Astrocyte (in vitro differentiated cells and primary cell): Measurements from ENCODE around the gene GUK1. TPM values are rescaled to one million over a fixed set of nuclear protein-coding genes. Genes with fewer than 3 reads are reported as not detected.

ENCODE experiments used
- DNase-seq: peaks from one replicate; pipeline ENCODE4 v3.0.0-alpha.2; 2010; ENCODE audit warnings: low read depth
- FAIRE-seq: peaks from 2 replicates; lab custom pipeline; 2011; peaks lifted over from hg19 to GRCh38; lab: Jason Lieb, UNC
- H2AFZ ChIP-seq: 2 replicates; pipeline ENCODE4 v1.6.0; 2012; ENCODE audit warnings: low read depth, low read length, inconsistent platforms
- H3K27ac ChIP-seq: 2 replicates; pipeline ENCODE4 v1.5.1; 2011; ENCODE audit warnings: low read depth, low read length, inconsistent platforms
- H3K27me3 ChIP-seq: 2 replicates; pipeline ENCODE4 v1.6.0; 2011; ENCODE audit warnings: low read length, inconsistent platforms; ENCODE audit not compliant: insufficient read depth
- H3K36me3 ChIP-seq: 2 replicates; pipeline ENCODE4 v1.5.1; 2011; ENCODE audit warnings: low read length, inconsistent platforms; ENCODE audit not compliant: insufficient read depth
- H3K4me1 ChIP-seq: 2 replicates; pipeline ENCODE4 v1.5.1; 2011; ENCODE audit warnings: low read length, inconsistent platforms; ENCODE audit not compliant: insufficient read depth
- H3K4me2 ChIP-seq: 2 replicates; pipeline ENCODE4 v1.6.0; 2012; ENCODE audit warnings: low read length, inconsistent platforms
- H3K4me3 ChIP-seq: 2 replicates; pipeline ENCODE4 v1.5.1; 2011; ENCODE audit warnings: low read depth, mild to moderate bottlenecking, low read length, inconsistent platforms; ENCODE audit not compliant: insufficient read depth
- H3K79me2 ChIP-seq: 2 replicates; pipeline ENCODE4 v1.6.0; 2012; ENCODE audit warnings: mild to moderate bottlenecking, low read length, inconsistent platforms; ENCODE audit not compliant: insufficient read depth
- H3K9ac ChIP-seq: 2 replicates; pipeline ENCODE4 v1.6.0; 2012; ENCODE audit warnings: mild to moderate bottlenecking, low read length, inconsistent platforms
- H3K9me3 ChIP-seq: 2 replicates; pipeline ENCODE4 v1.5.1; 2012; ENCODE audit warnings: low read depth, mild to moderate bottlenecking, low read length, inconsistent platforms; ENCODE audit not compliant: insufficient read depth
- H4K20me1 ChIP-seq: 2 replicates; pipeline ENCODE4 v1.6.0; 2012; ENCODE audit warnings: low read length, inconsistent platforms; ENCODE audit not compliant: insufficient read depth
- H3K27ac Mint-ChIP-seq: one replicate; pipeline ENCODE4 v1.8.0; 2021; ENCODE audit warnings: mild to moderate bottlenecking, mixed read lengths; ENCODE audit not compliant: unreplicated experiment
- H3K27me3 Mint-ChIP-seq: one replicate; pipeline ENCODE4 v1.8.0; 2021; ENCODE audit warnings: low read depth, mixed read lengths; ENCODE audit not compliant: unreplicated experiment
- H3K36me3 Mint-ChIP-seq: one replicate; pipeline ENCODE4 v1.8.0; 2021; ENCODE audit warnings: low read depth, mixed read lengths; ENCODE audit not compliant: unreplicated experiment
- H3K4me1 Mint-ChIP-seq: one replicate; pipeline ENCODE4 v1.8.0; 2021; ENCODE audit warnings: low read depth, mixed read lengths; ENCODE audit not compliant: unreplicated experiment
- H3K4me3 Mint-ChIP-seq: one replicate; pipeline ENCODE4 v1.8.0; 2021; ENCODE audit warnings: mild to moderate bottlenecking, moderate library complexity, mixed read lengths; ENCODE audit not compliant: unreplicated experiment
- H3K9me3 Mint-ChIP-seq: one replicate; pipeline ENCODE4 v1.8.0; 2021; ENCODE audit warnings: mild to moderate bottlenecking, mixed read lengths; ENCODE audit not compliant: unreplicated experiment
- EZH2 ChIP-seq: IDR thresholded peaks from 2 replicates; pipeline ENCODE4 v1.6.1; 2012; ENCODE audit warnings: mild to moderate bottlenecking, low read length, inconsistent platforms; ENCODE audit not compliant: insufficient read depth
- total RNA-seq: library from RNA; stranded (reverse); gene quantifications from 2 replicates; pipeline ENCODE4 v1.2.1, GENCODE V29; 2021
- TF ChIP-seq, protein P1 (sequence below): IDR thresholded peaks from 2 replicates; pipeline ENCODE4 v1.5.1; 2011; ENCODE audit warnings: low read depth, mild to moderate bottlenecking, inconsistent platforms, low read length, moderate library complexity; ENCODE audit not compliant: insufficient read depth

The GUK1 gene
- total RNA-seq, 1 donor from 2014 or later, result 214 TPM

DNA sequence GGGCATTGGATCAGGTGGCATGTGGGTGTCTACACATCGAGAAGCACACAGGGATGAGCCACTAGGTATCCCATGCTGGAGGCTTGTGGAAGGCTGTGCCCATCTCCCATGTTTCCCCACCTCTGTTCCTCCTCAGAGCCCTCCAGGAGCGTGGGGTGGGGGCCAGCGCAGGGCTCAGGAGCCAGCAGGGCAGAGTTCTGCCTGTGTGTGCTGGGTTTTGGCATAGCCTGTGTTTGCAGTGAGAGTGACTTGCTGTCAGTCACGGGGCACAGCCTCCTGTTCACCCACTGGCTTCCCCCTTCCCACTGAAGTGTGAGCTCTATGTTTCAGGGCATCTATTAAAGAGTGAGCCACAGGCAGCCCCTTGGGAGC is 35.9 kb downstream of the GUK1 start:
- H3K79me2 ChIP-seq, result peaks cover 31% of the 10 kb centered on the region
- no peak overlapping the region for H3K9ac ChIP-seq
- H3K4me2 ChIP-seq, result no peak overlapping the region
- no peaks in the 10 kb centered on the region for H3K27me3 Mint-ChIP-seq
- H3K4me1 Mint-ChIP-seq, result no peaks in the 10 kb centered on the region
- FAIRE-seq, result no peak
- H3K36me3 Mint-ChIP-seq, result peaks cover 8% of the 10 kb centered on the region
- TF ChIP-seq, protein P1, sequence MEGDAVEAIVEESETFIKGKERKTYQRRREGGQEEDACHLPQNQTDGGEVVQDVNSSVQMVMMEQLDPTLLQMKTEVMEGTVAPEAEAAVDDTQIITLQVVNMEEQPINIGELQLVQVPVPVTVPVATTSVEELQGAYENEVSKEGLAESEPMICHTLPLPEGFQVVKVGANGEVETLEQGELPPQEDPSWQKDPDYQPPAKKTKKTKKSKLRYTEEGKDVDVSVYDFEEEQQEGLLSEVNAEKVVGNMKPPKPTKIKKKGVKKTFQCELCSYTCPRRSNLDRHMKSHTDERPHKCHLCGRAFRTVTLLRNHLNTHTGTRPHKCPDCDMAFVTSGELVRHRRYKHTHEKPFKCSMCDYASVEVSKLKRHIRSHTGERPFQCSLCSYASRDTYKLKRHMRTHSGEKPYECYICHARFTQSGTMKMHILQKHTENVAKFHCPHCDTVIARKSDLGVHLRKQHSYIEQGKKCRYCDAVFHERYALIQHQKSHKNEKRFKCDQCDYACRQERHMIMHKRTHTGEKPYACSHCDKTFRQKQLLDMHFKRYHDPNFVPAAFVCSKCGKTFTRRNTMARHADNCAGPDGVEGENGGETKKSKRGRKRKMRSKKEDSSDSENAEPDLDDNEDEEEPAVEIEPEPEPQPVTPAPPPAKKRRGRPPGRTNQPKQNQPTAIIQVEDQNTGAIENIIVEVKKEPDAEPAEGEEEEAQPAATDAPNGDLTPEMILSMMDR, result no peak
- no peak for TF ChIP-seq EZH2
- H3K27ac Mint-ChIP-seq, result no peak overlapping the region
- DNase-seq, result no peak
- no peaks in the 10 kb centered on the region for H3K36me3 ChIP-seq
- H3K9me3 Mint-ChIP-seq, result no peaks in the 10 kb centered on the region
- H3K27me3 ChIP-seq, result no peaks in the 10 kb centered on the region
- no peak overlapping the region for H3K4me3 ChIP-seq
- H4K20me1 ChIP-seq, result peaks cover 25% of the 10 kb centered on the region
- H2AFZ ChIP-seq, result no peak overlapping the region
- no peak overlapping the region for H3K4me3 Mint-ChIP-seq
- no peak overlapping the region for H3K27ac ChIP-seq
- no peaks in the 10 kb centered on the region for H3K9me3 ChIP-seq
- H3K4me1 ChIP-seq, result no peaks in the 10 kb centered on the region

DNA sequence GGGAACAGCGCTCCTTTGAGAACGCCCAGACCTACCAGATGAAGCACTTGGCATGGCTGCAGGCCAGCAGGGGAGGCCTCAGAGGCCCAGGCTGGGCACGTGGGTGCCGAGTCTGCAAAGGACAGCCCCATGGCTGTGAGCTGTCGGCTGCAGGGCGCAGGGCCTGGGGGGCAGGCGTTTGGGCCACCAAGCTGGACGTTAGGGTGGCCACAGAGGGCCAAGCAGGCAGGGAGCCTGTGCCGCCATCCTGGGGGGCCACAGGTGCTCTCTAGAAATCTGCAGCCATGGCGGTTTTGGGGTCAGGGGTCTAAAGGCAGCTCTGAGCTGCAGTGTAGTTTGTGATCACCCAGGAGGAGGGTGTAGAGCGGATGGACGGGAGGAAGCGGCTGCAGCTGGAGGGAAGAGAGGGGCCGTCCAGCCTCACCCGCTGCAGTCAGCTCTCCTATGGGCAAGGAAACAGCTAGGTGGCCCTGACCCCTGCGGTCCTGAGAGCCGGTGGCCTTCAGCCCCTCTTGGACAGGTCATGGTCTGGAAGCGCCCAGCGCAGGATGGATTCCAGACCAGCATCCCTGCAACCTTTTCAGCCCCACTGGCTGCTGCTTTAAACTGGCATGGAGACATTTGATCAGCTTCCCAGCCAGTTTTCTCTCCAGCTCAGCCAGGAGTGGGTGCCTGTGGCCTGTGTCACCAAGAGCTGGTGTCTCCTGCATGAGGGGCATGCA is 36.5 kb downstream of the GUK1 start:
- H3K9me3 ChIP-seq, result no peaks in the 10 kb centered on the region
- H2AFZ ChIP-seq, result no peak overlapping the region
- DNase-seq (no peak), FAIRE-seq (no peak)
- no peaks in the 10 kb centered on the region for H3K27me3 ChIP-seq
- H3K9ac ChIP-seq, result no peak overlapping the region
- H3K36me3 ChIP-seq, result no peaks in the 10 kb centered on the region
- no peaks in the 10 kb centered on the region for H3K9me3 Mint-ChIP-seq
- no peaks in the 10 kb centered on the region for H3K27me3 Mint-ChIP-seq
- H3K79me2 ChIP-seq, result peaks cover 27% of the 10 kb centered on the region
- no peak overlapping the region for H3K4me2 ChIP-seq
- TF ChIP-seq, protein P1, result no peak
- no peak for TF ChIP-seq EZH2
- no peaks in the 10 kb centered on the region for H3K4me1 Mint-ChIP-seq
- H3K36me3 Mint-ChIP-seq, result peaks cover 8% of the 10 kb centered on the region
- no peak overlapping the region for H3K27ac ChIP-seq
- no peaks in the 10 kb centered on the region for H3K4me1 ChIP-seq
- no peak overlapping the region for H3K27ac Mint-ChIP-seq
- H4K20me1 ChIP-seq, result peaks cover 25% of the 10 kb centered on the region
- H3K4me3 Mint-ChIP-seq, result no peak overlapping the region
- H3K4me3 ChIP-seq, result no peak overlapping the region

DNA sequence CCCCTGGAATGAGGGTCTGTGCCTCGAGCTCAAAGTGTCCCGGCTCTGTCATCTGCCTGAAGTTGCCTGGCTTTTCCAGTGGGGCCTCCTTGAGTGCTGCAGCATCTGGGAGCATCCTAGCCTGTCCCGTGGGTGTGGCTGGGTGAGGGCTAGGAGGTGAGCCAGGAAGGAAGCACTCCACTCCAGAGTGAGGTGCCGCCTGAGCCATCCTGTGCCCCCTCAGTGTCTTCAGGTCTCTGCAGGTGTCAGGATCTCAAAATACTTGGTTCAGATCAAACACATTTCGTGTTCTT is 37.0 kb downstream of the GUK1 start:
- no peaks in the 10 kb centered on the region for H3K36me3 ChIP-seq
- Mint-ChIP-seq H3K4me3 (no peak overlapping the region), H3K36me3 (peaks cover 8% of the 10 kb centered on the region), H3K4me1 (no peaks in the 10 kb centered on the region), H3K27ac (no peak overlapping the region), H3K9me3 (no peaks in the 10 kb centered on the region), H3K27me3 (no peaks in the 10 kb centered on the region)
- H4K20me1 ChIP-seq, result peaks cover 25% of the 10 kb centered on the region
- FAIRE-seq (no peak), DNase-seq (no peak)
- no peak overlapping the region for H3K9ac ChIP-seq
- H2AFZ ChIP-seq, result no peak overlapping the region
- no peak overlapping the region for H3K4me3 ChIP-seq
- no peak overlapping the region for H3K4me2 ChIP-seq
- no peaks in the 10 kb centered on the region for H3K9me3 ChIP-seq
- peaks cover 26% of the 10 kb centered on the region for H3K79me2 ChIP-seq
- H3K27ac ChIP-seq, result no peak overlapping the region
- TF ChIP-seq, protein P1, result no peak
- TF ChIP-seq EZH2, result no peak
- no peaks in the 10 kb centered on the region for H3K27me3 ChIP-seq
- no peaks in the 10 kb centered on the region for H3K4me1 ChIP-seq
